Glomerular visceral epithelial cell (primary cell): Measurements from ENCODE around the gene PDE10A.
"Not testable (repeated sequence)": the region's sequence is repeated elsewhere in the genome, so short reads cannot be mapped to it uniquely, and the experiment has no call there.

Experiments
- DNase-seq: peaks from one replicate; pipeline ENCODE4 v3.0.0-alpha.2; 2016; ENCODE audit errors: extremely low spot score

PDE10A gene

DNA sequence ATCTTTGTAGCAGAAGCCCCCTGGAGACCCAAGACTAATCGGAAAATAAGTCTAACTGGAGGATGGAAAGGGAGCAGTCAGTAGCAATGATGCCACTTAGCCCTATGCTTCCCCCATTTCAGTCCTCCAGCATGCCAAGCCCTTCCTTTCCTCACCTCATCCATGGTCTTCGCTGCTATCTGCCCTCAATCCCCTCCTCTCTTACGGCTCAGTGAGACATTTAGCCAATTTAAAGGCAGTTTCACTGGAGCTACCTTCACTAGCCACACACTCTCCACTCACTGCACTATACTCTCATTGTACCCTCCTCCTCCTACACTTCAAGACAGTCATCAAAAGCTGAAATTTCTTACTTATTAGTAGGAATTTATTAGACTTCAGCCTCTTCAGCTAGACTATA, 111.2 kb downstream of the PDE10A start:
- DNase-seq: no peak

DNA sequence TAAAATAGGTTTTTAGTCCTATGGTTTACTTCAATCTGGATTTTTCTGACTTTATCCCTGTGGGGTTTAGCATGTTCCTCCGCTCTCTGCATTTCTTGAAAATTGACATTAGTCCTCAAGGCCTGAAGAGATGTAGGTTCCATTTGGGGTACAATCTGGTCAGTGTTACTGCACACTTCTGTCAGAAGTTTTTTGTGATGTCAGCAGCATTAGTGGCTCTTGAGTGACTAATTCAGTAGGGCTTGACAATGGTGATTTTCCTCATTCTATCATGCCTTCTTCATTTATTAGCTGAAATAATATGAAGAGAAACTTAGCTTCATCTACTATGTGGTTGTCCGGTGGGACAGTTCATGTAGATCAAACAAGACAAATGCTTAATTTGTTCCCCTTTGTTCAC, 114.6 kb downstream of the PDE10A start:
- DNase-seq: no peak

DNA sequence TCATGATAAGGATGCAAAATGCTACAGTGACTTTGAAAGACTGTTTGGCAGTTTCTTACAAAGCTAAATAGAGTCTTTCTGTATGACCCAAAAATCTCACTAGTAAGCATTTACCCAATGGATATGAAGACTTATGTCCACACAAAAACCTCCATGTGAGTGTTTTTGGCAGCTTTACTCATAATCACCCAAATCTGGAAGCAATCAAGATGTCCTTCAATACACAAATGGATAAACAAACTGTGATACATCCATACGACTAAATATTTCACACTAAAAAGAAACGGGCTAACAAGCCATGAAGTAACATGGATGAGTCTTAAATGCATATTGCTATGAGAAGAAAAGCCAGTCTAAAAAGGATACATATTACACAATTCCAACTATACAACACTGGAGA, 117.2 kb downstream of the PDE10A start:
- DNase-seq: no peak

GRCh38 chr6:165543781-165544180, 119.3 kb downstream of the PDE10A start:
- no peak for DNase-seq

DNA sequence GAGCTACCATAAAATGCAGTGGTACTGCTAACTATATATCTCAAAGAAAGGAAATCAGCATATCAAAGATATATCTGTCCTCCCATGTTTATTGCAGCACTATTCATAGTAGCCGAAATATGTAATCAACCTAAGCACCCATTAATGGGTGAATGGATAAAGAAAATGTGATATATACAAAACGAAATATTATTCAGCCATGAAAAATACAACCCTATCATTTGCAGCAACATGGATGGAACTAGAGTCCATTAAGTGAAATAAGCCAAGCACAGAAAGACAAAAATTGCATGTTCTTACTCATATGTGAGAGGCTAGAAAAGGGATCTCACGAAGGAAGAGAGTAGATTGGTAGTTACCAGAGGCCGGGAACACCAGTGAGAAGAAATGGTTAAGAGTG, 126.1 kb downstream of the PDE10A start:
- no peak for DNase-seq

GRCh38 chr6:165519316-165519715, 143.7 kb downstream of the PDE10A start:
- DNase-seq: no peak

GRCh38 chr6:165515963-165516624, 146.9 kb downstream of the PDE10A start:
- DNase-seq: peak; percentile 34

DNA sequence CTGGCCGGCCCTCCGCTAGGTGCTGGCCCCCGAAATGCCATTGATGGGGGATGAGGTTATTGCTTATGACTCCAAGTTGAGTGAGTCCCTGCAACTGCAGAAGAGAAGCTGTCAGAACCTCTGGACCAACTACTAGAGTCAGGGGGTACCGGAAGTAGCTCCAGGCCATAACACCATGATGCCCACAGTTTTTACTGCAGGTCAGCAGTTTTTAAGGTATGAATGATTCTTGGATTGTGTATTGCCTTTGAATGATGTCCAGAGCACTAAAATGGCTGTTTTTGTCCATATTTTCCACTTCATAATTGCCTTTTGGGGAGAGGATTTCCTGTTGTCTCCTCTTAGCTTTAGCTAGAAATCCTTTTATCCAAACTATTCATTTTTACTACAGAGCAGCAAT, 148.4 kb downstream of the PDE10A start:
- DNase-seq: no peak

DNA sequence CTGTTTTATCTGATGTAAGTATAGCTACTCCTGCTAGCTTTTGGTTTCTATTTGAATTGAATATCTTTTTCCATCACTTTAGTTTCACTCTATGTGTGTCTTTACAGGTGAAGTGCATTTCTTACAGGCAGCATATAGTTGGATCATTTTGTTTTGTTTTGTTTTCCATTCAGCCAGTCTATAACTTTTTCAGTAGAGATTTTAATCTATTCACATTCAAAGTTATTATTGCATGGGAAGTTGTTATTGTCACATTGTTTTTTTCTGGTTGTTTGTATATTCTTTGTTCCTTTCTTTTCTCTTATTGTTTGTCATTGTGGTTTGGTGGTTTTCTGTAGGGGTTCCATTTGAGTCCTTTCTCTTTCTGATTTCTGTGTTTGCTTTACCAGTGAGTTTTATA, 151.2 kb downstream of the PDE10A start:
- no peak for DNase-seq

DNA sequence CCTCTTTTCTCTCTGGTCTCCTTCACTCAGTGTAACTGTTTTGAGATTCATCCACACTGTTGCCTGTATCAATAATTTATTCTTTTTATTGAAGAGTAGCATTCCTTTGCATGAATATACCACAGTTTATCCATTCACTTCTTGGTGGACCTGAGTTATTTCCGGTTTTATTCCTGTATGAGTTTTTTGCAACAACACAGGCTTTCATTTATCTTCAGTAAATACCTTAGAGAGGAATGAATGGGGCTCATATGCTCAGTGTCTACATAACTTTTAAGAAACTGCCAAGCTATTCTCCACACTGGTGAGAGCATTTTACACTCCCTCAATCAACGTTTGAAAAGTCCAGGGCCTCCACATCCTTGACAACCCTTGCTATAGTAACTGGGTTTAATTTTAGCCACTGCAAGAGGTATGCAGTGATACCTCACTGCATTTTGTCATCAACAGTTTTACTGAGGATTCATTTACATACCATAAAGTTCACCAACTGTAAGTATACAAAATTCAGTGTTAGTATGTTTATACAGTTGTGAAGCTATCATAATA, 154.6 kb downstream of the PDE10A start:
- DNase-seq: no peak

GRCh38 chr6:165506657-165507056, 156.4 kb downstream of the PDE10A start:
- no peak for DNase-seq

- not testable (repeated sequence) for DNase-seq
Measured at GRCh38 chr6:165500214-165500907, 162.7 kb downstream of the PDE10A start.

DNA sequence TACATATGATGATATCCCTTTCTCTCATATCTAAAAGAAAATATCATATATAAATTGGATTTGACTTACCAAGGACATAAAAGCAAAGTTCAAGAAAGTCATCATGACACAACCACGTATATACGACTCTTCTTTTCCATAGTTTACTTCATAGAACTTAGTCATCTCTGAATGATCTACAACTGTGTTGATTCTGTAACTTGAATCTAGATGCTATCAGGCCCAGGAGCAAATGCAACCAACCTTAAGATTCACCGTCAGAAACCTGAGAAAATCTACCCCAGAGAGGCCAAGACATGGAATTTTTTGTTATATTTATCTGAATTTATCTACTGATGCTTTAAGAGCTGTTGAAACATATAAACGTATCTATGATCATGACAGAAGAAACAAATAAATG, 165.6 kb downstream of the PDE10A start:
- no peak for DNase-seq

- no peak for DNase-seq
Measured at GRCh38 chr6:165488624-165489295, 174.3 kb downstream of the PDE10A start.

- no peak for DNase-seq
Measured at GRCh38 chr6:165487950-165488349, 175.1 kb downstream of the PDE10A start.

GRCh38 chr6:165487347-165487746, 175.7 kb downstream of the PDE10A start:
- no peak for DNase-seq

GRCh38 chr6:165486183-165487137, 176.6 kb downstream of the PDE10A start:
- DNase-seq: no peak

GRCh38 chr6:165484178-165484889, 178.7 kb downstream of the PDE10A start:
- DNase-seq: no peak

GRCh38 chr6:165481921-165482320, 181.1 kb downstream of the PDE10A start:
- no peak for DNase-seq

GRCh38 chr6:165480916-165481315, 182.1 kb downstream of the PDE10A start:
- DNase-seq: no peak

DNA sequence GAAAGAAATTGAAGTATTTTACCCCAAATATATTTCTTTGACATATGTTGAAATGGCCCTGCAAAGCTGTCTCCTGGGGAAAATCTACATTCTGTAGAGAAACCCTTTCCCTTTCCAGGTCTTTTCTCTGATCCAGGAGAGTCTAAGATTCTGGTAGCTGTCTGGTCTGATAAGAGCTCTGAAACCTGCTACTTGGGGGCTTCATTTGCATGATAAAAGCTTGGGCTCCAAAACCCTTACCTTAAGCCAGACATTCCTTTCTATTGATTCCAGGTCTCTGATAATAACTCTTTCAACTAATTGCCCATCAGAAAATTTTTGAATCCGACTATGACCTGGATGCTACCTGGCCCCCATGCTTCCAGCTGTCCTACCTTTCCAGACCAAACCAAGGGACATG, 184.5 kb downstream of the PDE10A start:
- DNase-seq: no peak
